Cerebellar nuclear complex (tissue), 1 donor: ENCODE results near the gene OBSCN.

Source experiments
- DNase-seq, 2 experiments: peaks; one replicate each; lab custom pipeline; 2025; lab: John Stamatoyannopoulos, UW

The OBSCN gene

DNA sequence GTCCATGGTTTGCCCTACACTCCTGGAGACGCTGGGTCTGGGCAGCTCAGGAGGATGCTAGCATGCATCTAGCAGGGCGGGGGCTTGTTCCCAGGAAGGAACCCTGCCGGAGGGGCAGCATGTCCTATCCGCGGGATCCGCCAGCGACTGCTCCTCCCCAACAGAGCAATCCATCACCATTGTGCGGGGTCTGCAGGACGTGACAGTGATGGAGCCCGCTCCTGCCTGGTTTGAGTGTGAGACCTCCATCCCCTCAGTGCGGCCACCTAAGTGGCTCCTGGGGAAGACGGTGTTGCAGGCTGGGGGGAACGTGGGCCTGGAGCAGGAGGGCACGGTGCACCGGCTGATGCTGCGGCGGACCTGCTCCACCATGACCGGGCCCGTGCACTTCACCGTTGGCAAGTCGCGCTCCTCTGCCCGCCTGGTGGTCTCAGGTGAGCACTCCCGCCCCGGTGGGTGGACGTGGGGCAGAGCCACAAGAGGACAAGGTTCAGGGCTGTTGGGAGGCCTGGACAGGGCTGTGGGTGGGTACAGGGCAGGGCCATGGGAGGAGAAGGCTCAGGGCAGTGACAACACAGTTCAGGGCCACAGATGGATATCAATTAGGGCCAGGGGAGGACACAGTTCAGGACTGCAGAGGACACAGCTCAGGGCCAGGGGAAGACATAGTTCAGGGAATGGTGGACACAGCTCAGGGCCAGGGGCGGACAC is 71.3 kb downstream of the OBSCN start:
- no peak for DNase-seq

DNA sequence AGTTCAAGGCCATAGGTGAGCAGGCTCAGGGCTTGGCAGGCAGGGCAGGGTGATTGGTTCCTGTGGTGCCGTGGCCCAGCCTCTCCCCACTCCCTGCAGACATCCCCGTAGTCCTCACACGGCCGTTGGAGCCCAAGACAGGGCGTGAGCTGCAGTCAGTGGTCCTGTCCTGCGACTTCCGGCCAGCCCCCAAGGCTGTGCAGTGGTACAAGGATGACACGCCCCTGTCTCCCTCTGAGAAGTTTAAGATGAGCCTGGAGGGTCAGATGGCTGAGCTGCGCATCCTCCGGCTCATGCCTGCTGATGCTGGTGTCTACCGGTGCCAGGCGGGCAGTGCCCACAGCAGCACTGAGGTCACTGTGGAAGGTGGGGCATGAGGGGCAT is 71.9 kb downstream of the OBSCN start:
- DNase-seq = no peak

DNA sequence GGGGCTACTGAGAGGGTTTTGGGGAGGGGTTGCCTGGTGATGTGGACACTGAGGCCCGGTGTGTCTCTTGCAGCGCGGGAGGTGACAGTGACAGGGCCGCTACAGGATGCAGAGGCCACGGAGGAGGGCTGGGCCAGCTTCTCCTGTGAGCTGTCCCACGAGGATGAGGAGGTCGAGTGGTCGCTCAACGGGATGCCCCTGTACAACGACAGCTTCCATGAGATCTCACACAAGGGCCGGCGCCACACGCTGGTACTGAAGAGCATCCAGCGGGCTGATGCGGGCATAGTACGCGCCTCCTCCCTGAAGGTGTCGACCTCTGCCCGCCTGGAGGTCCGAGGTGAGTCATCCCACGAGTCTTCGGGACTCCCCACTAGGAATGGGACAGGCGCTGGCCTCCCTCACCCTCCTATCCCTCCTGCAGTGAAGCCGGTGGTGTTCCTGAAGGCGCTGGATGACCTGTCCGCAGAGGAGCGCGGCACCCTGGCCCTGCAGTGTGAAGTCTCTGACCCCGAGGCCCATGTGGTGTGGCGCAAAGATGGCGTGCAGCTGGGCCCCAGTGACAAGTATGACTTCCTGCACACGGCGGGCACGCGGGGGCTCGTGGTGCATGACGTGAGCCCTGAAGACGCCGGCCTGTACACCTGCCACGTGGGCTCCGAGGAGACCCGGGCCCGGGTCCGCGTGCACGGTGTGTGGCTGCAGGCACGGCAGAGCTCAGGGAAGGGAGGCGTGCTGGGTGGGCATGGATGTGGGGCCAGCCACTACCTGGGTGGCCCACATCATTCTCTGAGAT is 72.5 kb downstream of the OBSCN start:
- no peak for DNase-seq

DNA sequence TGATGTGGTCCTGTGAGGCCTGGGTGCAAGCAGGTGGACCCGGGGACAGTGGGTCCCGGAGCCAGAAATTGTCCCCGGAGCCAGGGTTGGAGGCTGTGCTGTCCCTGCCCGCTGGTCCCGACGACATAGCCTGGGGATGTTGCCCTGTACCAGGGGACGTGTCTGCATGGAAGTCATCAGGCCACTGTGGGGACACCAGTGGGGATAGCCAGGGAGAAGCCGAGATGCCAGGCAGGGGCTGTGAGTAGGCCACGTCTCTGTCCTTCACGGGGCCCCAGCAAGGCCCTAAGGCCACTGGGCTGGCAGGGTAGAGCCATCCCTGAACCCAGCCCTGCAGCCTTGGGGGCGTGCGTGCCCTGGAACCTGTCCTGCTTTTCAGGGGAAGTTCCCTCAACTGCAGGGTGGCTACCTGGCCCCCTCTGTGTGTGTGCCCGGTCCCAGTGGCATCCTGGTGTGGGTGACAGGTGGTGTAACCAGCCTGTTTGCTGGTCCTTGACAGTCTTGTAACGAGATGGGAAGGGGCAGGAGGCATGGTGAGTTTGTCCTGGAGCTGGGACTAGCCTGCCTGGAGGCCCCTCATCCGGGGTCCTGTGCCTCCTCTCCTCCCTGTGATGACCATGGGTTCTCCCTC is 73.2 kb downstream of the OBSCN start:
- no peak for DNase-seq

DNA sequence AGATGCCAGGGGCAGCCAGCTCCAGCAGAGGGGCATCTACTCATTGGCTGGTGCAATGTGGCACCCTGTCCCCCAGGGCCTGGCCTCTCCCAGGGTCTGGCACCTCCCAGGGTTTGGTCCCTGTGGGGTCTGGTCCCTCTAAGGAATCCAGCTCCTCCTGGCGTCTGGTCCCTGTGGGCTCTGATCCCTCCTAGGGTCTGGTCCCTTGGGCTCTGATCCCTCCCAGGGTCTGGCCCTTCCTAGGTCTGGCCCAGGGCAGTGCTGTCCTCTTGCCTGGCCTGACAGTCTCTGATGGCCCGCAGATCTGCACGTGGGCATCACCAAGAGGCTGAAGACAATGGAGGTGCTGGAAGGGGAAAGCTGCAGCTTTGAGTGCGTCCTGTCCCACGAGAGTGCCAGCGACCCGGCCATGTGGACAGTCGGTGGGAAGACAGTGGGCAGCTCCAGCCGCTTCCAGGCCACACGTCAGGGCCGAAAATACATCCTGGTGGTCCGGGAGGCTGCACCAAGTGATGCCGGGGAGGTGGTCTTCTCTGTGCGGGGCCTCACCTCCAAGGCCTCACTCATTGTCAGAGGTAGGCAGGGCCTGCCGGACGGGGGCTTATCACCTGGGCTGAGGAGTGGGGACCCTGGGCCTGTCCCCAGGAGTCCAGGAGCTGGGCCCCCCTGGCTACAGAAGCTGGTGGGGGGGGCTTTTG is 73.9 kb downstream of the OBSCN start:
- DNase-seq = no peak

DNA sequence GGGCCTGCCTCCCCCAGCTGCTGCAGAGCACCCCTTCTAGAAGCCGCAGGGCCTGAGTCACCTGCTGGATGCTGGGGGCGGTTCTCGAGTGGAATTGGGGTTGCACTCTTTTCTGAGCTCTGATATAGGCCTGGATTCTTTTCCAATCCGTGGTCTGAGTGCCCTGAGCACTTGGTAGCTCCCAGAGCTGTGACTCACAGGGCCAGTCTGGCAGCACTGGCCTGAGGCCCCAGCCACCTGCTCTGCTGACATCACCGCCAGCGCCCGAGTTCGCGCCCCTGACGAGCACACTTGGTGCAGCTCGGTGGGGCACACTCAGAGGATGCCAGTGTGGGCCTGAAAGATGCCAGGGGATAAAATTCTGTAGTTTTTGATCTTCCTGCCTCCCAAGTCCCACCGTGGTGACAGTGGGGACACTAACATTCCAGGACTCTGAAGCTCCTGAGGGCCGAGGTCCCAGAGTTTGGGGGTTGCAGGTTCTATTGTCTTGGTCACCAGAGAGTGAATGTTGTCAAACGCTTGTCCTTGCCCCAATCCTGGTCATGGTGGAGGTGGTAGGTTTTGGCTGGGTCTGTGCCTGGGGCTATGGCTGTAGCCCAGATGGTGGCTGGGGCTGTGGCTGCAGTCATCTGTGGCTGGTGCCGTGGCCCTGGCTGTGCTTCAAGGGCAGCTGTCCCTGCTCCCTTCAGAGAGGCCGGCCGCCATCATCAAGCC is 74.6 kb downstream of the OBSCN start:
- DNase-seq = no peak

DNA sequence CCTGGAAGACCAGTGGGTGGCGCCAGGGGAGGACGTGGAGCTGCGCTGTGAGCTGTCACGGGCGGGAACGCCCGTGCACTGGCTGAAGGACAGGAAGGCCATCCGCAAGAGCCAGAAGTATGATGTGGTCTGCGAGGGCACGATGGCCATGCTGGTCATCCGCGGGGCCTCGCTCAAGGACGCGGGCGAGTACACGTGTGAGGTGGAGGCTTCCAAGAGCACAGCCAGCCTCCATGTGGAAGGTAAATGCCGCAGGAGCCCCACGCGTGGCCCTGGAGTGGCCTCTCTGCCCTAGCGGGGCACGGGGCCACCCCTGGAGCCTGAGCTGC is 75.2 kb downstream of the OBSCN start:
- DNase-seq = no peak

DNA sequence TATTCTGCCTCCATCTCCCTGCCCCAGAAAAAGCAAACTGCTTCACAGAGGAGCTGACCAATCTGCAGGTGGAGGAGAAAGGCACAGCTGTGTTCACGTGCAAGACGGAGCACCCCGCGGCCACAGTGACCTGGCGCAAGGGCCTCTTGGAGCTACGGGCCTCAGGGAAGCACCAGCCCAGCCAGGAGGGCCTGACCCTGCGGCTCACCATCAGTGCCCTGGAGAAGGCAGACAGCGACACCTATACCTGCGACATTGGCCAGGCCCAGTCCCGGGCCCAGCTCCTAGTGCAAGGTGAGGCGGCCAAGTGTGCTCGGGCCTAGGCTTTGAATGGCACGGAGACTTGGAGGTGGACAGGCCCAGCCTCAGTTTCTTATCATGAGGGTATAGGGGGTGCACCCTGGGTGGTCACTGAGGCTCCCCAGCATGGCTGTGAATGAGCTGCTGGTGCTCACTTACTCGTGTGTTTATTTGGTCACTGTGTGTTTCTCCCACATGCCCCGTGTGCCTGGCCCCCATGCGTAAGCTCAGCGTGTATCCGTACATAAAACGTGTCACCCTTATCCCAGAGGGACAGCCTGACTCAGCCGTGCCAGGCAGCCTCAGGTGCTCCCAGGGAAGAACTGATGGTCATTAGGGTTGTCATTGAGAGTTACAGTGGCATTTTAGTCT is 75.8 kb downstream of the OBSCN start:
- no peak for DNase-seq

DNA sequence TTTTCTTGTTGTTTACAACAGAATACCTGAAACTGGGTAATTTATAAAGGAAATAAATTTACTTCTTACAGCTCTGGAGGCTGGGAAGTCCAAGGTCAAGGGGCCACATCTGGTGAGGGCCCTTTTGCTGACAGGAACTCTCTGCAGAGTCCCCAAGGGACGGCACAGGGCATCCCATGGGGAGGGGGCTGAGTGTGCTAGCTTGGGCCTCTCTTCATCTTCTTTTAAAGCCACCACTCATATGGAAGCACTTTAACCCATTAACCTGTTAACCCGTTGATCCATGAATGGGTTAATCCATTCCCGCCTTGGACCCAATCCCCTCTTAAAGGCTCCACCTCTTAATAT is 76.3 kb downstream of the OBSCN start:
- no peak for DNase-seq

DNA sequence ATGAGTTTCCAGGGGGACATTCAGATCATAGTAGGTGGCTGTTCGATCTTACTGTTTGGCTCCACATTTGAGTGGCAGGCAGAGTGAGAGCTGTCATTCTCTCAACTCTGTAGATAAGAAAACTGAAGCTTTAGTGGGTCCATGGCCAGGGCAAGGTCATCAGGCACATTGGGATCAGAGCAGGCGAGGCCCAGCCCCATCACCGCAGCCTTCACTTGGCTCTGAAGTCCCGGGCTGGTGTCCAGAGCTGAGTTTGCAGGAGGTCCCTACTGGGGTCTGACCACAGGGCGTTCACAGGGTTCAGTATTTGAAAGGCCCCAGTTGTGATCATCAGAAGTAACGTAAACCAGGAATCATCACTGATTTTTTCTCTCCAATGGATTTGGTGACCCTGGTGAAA is 76.7 kb downstream of the OBSCN start:
- no peak for DNase-seq

DNA sequence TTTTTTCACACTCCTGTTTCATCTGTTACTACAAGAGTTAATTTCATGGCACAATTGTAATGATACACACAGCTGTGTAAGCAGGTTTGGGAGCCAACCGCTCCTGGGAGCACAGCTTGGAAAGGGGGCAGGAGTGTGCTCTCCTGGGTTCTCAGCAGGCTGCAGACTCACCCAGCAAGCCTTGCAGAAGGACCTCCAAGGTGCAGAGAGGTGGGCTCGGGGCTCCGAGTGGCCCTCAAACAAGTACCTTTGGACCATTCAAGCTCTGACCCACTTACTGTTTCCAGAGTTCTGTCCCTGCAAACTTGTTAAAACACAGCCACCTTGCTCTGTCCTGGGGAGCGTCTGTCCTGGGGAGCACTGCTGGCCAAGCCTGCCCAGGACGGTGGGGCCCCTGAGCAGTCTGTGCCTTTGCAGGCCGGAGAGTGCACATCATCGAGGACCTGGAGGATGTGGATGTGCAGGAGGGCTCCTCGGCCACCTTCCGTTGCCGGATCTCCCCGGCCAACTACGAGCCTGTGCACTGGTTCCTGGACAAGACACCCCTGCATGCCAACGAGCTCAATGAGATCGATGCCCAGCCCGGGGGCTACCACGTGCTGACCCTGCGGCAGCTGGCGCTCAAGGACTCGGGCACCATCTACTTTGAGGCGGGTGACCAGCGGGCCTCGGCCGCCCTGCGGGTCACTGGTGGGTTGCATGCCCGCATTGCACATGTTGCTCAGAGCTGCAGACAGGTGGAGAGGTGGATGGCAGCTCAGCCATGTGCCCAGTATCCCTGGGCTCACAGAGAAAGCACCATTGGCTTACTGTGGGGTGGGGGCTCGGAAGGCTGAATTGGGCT is 78.0 kb downstream of the OBSCN start:
- DNase-seq = no peak

DNA sequence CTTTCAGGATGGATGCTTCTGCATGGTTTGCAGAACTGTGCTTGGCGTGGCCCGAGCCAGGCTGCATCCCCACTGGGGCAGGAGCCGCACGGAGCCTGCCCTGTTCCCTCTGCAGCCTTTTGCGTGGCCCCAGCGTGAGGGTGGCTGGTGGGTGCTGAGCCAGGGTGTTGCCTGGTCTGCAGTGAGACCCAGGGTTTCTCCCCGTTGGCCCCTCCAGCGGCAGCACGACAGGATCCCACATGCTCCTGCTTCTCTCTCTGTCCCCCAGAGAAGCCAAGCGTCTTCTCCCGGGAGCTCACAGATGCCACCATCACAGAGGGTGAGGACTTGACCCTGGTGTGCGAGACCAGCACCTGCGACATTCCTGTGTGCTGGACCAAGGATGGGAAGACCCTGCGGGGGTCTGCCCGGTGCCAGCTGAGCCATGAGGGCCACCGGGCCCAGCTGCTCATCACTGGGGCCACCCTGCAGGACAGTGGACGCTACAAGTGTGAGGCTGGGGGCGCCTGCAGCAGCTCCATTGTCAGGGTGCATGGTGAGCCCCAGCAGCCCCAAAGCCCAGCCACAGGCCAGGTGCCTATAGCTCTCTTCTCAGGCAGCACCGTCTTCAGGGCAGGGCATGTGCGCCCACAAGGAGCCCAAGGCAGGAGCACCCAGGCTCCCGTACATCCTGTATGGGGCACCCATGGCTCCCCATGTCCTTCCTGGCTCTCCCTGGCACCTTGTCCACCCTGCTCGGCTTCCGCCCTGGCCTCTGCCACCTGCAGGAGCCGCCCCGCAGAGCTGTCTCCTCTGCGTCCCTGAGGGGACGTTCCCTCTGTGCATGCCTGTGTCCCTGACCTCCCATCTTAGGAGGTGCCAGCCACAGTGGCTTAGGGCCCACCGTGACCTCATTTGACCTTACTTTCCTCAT is 78.9 kb downstream of the OBSCN start:
- no peak for DNase-seq

DNA sequence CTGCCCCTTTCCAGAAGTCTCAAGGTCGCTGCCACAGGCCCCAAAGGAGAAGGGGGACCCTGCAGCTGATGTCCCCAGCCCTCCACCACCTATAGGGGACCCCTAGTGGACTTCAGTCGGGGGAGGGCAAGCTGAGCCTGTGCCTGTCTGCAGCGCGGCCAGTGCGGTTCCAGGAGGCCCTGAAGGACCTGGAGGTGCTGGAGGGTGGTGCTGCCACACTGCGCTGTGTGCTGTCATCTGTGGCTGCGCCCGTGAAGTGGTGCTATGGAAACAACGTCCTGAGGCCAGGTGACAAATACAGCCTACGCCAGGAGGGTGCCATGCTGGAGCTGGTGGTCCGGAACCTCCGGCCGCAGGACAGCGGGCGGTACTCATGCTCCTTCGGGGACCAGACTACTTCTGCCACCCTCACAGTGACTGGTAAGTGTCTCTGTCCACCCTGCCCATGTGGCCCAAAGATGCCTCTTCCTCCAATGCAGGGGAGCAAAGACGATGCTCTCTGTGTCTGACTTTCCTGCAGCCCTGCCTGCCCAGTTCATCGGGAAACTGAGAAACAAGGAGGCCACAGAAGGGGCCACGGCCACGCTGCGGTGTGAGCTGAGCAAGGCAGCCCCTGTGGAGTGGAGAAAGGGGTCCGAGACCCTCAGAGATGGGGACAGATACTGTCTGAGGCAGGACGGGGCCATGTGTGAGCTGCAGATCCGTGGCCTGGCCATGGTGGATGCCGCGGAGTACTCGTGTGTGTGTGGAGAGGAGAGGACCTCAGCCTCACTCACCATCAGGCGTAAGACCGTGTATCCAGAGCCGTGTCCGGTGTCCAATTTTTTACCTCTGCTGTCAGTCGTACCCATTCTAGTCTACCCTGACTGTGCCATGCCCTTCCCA is 79.9 kb downstream of the OBSCN start:
- DNase-seq = no peak

DNA sequence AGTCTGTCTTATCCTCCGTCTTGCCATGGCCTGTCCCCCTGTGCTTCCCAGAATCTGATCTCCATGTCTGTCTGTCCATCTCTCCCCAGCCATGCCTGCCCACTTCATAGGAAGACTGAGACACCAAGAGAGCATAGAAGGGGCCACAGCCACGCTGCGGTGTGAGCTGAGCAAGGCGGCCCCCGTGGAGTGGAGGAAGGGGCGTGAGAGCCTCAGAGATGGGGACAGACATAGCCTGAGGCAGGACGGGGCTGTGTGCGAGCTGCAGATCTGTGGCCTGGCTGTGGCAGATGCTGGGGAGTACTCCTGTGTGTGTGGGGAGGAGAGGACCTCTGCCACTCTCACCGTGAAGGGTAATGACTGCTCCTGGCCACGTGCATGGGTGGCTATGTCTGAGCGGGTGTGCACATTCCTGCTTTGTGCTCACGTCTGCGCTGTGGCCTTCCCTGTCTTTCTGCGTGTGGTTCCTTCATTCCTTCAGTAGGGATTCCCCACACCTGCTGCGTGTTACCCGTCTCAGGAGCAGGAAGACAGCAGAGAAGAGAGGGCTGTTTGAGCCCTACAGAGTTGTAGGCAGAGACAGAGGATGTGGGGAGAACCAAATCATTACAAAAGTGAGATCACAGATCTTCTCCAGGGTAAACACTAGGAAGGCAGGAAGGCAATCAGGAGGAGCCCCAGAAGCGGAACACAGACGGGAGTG is 80.8 kb downstream of the OBSCN start:
- DNase-seq = no peak

DNA sequence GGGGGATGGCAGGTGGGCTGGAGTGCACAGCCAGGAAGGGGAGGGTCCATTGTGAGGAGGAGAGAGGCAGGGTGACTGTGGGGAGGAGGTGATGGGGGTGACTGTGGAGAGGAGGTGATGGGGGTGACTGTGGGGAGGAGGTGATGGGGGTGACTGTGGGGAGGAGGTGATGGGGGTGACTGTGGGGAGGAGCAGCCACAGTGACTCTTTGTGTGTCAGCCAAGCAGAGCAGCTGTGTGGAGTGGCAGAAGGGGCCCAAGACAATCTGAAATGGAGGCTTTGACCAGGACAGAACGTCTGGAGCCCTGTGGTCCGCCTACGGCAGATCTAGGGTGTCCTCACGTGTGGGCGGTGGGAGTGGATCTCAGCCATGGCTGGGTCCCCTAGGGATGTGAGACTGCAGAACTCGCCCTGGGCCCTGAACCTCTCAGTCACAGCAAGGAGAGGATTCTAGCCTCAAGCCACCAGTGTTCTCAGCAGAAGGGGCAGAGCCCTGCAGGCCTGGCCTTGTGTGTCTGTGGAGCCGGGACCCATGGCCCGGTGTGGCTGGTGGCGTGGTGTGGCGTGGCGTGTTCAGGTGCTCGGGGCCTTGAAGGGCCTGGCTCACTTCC is 81.5 kb downstream of the OBSCN start:
- DNase-seq = no peak

DNA sequence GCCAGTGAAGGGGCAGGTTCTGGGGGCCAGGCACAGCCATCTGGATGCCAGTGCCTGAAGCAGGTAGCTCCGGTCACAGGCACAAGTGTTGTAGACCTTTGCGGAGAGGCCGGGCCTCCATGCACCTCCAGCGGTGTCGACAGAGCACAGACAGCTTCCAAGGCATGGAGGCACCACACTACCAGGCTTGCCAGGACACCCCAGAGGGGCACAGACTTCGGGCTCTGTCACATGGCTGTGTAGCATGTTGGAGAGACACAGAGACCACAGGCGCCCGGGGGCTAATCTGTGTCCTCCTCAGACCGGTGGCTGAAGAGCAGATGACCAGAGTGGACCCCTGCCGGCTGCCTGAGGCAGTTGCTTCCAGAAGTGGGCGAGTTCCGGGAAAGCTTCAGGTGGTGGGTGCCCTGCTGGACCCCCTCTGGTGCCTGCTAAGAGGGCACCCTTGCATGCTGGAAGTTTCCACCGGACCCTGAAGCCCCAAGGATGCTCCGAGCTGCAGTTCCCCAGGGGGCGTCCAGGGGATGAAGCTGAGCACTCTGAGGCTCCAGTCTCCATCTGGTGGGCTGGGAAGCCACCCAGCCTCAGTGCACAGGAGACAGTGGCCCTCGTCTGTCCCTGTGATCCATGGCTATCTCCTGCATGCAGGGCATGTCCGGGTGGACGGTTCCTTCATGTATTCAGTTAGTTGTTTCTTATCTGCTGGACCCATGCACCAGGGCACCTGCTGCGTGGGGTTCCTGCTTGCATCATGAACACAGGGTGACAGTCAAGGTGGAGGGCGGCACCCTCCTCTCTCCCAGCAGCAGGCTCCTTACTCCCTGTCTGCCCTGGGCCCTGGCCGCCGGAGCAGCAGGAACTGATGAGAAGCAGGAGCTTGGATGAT is 82.4 kb downstream of the OBSCN start:
- no peak for DNase-seq
